RWPE1 (cell line): ENCODE results near the gene PIN1.
"Not testable (repeated sequence)": the region's sequence is repeated elsewhere in the genome, so short reads cannot be mapped to it uniquely, and the experiment has no call there.

ENCODE experiments used
- CTCF ChIA-PET: fragments of 350-600 bp; sonication (Branson Sonifier 250); formaldehyde crosslinking; extraction: SDS; loops from one replicate; lab custom pipeline; 2021; lab: Yijun Ruan, JAX
- POLR2A ChIA-PET: fragments of 400-600 bp; formaldehyde crosslinking; extraction: SDS; loops from one replicate; lab custom pipeline; 2020; ENCODE audit warnings: antibody characterized with exemption; ENCODE audit not compliant: low non-redundant PET; lab: Yijun Ruan, JAX
- DNase-seq: peaks from one replicate; pipeline ENCODE4 v3.0.0; 2012; ENCODE audit warnings: low spot score
- H3K27ac ChIP-seq: fragments of 450-650 bp; 2 replicates; pipeline ENCODE4 v1.5.1; 2017
- TF ChIP-seq, protein P1 (sequence below): fragments of 450-650 bp; conservative IDR thresholded peaks from 2 replicates; pipeline ENCODE4 v1.5.1; 2017; ENCODE audit warnings: low read depth, mild to moderate bottlenecking

The PIN1 gene

DNA sequence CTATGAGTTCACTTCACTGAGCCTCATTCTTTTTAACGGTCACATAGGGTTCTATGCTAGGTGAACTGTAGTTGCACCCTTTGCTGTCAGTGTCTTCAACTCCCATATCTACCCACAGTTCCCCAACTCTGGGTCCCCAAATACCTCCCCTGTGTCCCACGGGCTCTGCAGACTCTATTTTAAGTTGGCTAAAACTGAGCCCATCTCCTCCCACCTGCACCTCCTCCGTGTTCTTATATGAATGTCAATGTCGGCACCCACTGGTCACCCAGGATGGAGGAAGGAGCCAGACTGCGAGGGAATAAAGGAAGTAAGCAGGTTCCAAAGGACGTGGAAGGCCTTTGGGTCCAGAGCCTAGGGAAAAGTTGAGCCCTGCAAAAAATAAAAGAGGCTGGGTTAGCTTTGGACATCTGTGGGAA, 802 bp upstream of the PIN1 start:
- H3K27ac ChIP-seq, result peak overlapping the region; percentile 71
- TF ChIP-seq, protein P1, sequence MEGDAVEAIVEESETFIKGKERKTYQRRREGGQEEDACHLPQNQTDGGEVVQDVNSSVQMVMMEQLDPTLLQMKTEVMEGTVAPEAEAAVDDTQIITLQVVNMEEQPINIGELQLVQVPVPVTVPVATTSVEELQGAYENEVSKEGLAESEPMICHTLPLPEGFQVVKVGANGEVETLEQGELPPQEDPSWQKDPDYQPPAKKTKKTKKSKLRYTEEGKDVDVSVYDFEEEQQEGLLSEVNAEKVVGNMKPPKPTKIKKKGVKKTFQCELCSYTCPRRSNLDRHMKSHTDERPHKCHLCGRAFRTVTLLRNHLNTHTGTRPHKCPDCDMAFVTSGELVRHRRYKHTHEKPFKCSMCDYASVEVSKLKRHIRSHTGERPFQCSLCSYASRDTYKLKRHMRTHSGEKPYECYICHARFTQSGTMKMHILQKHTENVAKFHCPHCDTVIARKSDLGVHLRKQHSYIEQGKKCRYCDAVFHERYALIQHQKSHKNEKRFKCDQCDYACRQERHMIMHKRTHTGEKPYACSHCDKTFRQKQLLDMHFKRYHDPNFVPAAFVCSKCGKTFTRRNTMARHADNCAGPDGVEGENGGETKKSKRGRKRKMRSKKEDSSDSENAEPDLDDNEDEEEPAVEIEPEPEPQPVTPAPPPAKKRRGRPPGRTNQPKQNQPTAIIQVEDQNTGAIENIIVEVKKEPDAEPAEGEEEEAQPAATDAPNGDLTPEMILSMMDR, result no peak
- no peak for DNase-seq
- POLR2A ChIA-PET, result no interaction called here
- CTCF ChIA-PET, result interaction anchor here (0.5 to 0.6 kb wide), 2 partner anchors 80 to 437 kb away, joined by 3 read pairs; no protein-coding TSS in a partner anchor

DNA sequence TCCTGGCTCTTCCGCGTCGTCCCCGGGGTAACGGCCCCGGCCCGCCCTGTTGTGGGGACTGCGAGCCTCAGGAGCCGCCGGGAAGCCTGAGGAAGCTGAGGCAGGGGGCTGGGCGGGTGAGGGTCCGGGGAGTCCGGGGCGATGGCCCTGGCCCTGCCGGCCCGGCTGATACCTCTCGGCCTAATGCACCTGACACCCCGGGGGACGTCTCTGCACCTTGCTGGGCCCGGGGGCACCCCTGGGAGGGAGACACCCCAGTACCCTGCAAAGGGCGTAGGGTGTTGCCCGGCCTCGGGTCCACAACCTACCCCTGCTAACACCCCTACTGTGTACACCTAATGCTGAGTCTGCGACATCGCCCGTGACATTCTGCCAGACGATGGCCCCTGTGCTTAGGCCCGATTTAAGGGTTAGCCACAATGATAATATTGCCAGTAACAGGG, 410 bp downstream of the PIN1 start:
- POLR2A ChIA-PET, result interaction anchor here (0.7 kb wide), 1 partner anchor 12 kb away, joined by 3 read pairs; no protein-coding TSS in a partner anchor
- H3K27ac ChIP-seq, result peak overlapping the region; percentile 71
- CTCF ChIA-PET, result interaction anchor here (1.1 kb wide), 1 partner anchor 403 kb away, joined by 5 read pairs; no protein-coding TSS in a partner anchor
- no peak for DNase-seq
- TF ChIP-seq, protein P1, result no peak

DNA sequence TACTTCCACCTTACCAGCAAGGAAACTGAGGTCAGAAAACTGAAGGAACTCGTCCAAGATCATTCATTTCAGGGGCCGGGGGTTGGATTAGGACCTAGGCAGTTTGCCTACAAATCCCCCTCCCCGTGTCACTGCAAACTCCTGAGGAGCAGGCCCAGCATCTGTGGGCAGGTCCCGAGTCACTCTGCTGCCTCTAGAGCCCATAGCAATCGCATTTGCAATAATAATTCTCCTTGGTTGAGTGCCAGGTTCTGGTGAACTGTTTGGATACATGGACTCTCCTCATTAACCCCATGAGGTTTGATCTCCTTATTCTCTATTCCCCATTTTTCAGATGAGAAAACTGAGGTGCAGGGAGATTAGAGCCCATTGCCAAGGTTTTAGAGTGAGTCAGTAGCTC, 903 bp downstream of the PIN1 start:
- DNase-seq, result no peak
- CTCF ChIA-PET, result no interaction called here
- H3K27ac ChIP-seq, result peak overlapping the region; percentile 71

DNA sequence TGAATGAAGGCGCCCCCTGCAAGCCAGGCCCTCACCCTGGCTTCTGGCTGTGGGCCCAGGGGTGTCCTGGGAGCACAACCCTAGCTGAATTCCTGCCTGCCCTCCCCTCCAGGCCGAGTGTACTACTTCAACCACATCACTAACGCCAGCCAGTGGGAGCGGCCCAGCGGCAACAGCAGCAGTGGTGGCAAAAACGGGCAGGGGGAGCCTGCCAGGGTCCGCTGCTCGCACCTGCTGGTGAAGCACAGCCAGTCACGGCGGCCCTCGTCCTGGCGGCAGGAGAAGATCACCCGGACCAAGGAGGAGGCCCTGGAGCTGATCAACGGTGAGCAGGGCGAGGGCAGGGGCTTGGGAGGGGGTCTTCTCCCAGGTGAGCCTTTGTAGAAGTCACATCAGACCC, 3.2 kb downstream of the PIN1 start:
- CTCF ChIA-PET, result no interaction called here
- no peak for DNase-seq
- POLR2A ChIA-PET, result no interaction called here
- TF ChIP-seq, protein P1, result no peak
- no peak overlapping the region for H3K27ac ChIP-seq

More for the DNA sequence above, 903 bp downstream of the PIN1 start:
- POLR2A ChIA-PET, result no interaction called here
- TF ChIP-seq, protein P1, result no peak

DNA sequence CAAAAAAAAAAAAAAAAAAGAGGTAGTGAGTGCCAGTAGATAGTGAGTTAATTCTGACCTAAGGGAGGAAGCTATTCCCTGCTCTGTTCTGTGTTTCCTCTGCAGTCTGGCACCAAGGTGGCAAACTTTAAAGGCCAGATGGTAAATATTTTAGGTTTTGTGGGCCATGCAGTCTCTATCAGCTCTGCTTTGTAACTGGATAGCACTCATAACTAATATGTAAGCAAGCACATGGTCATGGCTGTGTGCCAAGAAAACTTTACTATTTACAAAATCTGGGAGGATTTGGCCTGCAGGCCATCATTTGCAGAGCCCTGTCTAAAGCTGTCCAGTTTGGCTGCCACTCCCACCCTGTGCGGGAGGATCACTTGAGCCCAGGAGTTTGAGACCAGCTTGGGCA, 4.3 kb downstream of the PIN1 start:
- TF ChIP-seq, protein P1, result no peak
- no peak overlapping the region for H3K27ac ChIP-seq
- no peak for DNase-seq
- ChIA-PET CTCF (no interaction called here), POLR2A (no interaction called here)

DNA sequence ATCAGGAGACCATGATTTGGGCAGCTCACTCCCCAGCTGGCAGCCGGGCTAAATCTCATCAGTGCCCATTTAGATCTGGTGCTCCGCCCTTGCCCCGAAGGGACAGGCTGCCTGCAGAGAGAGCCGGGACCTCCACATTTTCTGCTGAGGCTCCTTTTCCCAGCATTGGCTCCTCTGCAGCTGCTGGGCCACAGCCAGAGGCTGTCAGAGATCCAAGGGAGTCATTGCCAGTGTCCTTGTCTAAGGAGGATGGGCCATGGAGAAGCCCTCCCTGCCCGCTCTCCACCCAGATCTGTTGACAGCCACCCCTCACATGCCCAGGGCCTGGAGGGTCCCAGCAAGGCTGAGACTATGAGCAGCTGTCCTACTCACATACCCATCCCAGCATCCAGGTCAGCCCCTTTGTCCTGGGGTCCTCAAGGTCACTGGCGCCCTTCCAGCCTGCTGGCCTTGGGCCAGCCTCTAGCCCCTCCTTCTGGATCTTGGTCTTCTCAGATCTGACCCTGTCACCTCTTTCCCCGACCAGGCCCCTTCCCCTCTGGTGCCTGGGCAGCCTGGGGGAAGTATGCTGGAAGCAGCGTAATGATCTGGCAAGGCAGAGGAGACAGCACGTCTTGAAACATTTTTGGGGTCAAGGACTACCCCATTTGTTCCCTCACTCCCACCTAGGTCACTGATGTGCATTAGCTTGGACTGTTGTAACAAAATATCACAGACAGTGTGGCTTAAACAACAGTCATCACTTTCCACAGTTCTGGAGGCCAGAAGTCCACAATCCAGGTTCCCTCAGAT, 7.9 kb downstream of the PIN1 start:
- TF ChIP-seq, protein P1, result no peak
- DNase-seq, result no peak
- POLR2A ChIA-PET, result no interaction called here
- H3K27ac ChIP-seq, result no peak overlapping the region
- CTCF ChIA-PET, result no interaction called here

DNA sequence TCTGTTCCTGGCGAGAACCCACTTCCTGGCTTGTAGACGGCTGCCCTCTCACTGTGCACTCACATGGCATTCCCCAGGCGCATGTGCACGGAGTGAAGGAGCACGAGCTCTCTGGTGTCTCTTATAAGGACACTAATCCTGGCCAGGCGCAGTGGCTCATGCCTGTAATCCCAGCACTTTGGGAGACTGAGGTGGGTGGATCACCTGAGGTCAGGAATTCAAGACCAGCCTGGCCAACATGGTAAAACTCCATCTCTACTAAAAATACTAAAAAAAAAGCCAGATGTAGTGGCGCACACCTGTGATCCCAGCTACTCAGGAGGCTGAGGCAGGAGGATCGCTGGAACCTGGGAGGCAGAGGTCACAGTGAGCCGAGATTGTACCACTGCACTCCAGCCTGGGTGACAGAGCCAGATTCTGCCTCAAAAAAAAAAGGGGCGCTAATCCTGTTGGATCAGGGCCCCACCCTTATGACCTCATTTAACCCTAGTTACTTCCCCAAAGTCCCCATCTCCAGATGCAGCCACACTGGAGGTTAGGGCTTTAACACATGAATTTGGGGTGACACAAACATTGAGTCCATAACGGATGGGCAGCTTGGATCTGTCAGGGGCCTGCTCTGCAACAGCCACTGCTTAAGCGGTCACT, 8.6 kb downstream of the PIN1 start:
- CTCF ChIA-PET, result interaction anchor here (0.5 kb wide), 1 partner anchor 211 kb away, joined by 3 read pairs; no protein-coding TSS in a partner anchor
- DNase-seq, H3K27ac ChIP-seq, POLR2A ChIA-PET: not testable (repeated sequence)
